GM08714 (cell line): ENCODE data around the gene REEP1.

ENCODE experiments used
- H3K4me3 ChIP-seq: fragments of 200-500 bp; sonication (Bioruptor generic); 2 replicates; pipeline ENCODE4 v1.5.1; 2014; ENCODE audit warnings: mild to moderate bottlenecking, low read length, inconsistent platforms
- ZNF274 ChIP-seq: IDR thresholded peaks from 2 replicates; pipeline ENCODE4 v1.6.1; 2012; ENCODE audit warnings: mild to moderate bottlenecking, low read depth, low read length

REEP1 gene

GRCh38 chr2:86305195-86305914 lies 32.1 kb downstream of the REEP1 start:
- no peak for TF ChIP-seq ZNF274

GRCh38 chr2:86304416-86304815 lies 33.0 kb downstream of the REEP1 start:
- no peak for TF ChIP-seq ZNF274
- H3K4me3 ChIP-seq = no peak overlapping the region

More at GRCh38 chr2:86305195-86305914, 32.1 kb downstream of the REEP1 start:
- H3K4me3 ChIP-seq = no peak overlapping the region

- TF ChIP-seq ZNF274 = no peak
These were observed 35.1 kb downstream of the REEP1 start for GRCh38 chr2:86302320-86302719.

GRCh38 chr2:86301711-86302202 lies 35.7 kb downstream of the REEP1 start:
- H3K4me3 ChIP-seq = no peak overlapping the region
- no peak for TF ChIP-seq ZNF274

More at GRCh38 chr2:86302320-86302719, 35.1 kb downstream of the REEP1 start:
- H3K4me3 ChIP-seq = no peak overlapping the region

- no peak for TF ChIP-seq ZNF274
- H3K4me3 ChIP-seq = no peak overlapping the region
These were observed 36.4 kb downstream of the REEP1 start for GRCh38 chr2:86301009-86301408.

GRCh38 chr2:86300496-86300895 lies 36.9 kb downstream of the REEP1 start:
- no peak for TF ChIP-seq ZNF274
- no peak overlapping the region for H3K4me3 ChIP-seq

GRCh38 chr2:86298411-86299390 lies 38.7 kb downstream of the REEP1 start:
- no peak for TF ChIP-seq ZNF274
- H3K4me3 ChIP-seq = no peak overlapping the region

GRCh38 chr2:86297382-86298147 lies 39.9 kb downstream of the REEP1 start:
- TF ChIP-seq ZNF274 = no peak
- no peak overlapping the region for H3K4me3 ChIP-seq

- no peak for TF ChIP-seq ZNF274
These were observed 40.5 kb downstream of the REEP1 start for GRCh38 chr2:86296947-86297346.

GRCh38 chr2:86295066-86295465 lies 42.4 kb downstream of the REEP1 start:
- H3K4me3 ChIP-seq = no peak overlapping the region
- TF ChIP-seq ZNF274 = no peak

More at GRCh38 chr2:86296947-86297346, 40.5 kb downstream of the REEP1 start:
- H3K4me3 ChIP-seq = no peak overlapping the region

- TF ChIP-seq ZNF274 = no peak
- H3K4me3 ChIP-seq = no peak overlapping the region
These were observed 43.8 kb downstream of the REEP1 start for GRCh38 chr2:86293612-86294011.

- TF ChIP-seq ZNF274 = no peak
These were observed 44.6 kb downstream of the REEP1 start for GRCh38 chr2:86292571-86293515.

GRCh38 chr2:86291328-86291662 lies 46.1 kb downstream of the REEP1 start:
- no peak overlapping the region for H3K4me3 ChIP-seq
- no peak for TF ChIP-seq ZNF274

More at GRCh38 chr2:86292571-86293515, 44.6 kb downstream of the REEP1 start:
- no peak overlapping the region for H3K4me3 ChIP-seq
